ENCODE results near the gene CAPN2.

- TF ChIP-seq CTCF (conservative IDR thresholded peaks at IDR 0.05) (no peak), EZH2 (IDR thresholded peaks at IDR 0.05; ENCODE audit: low read depth) (no peak)
Observed at GRCh38 chr1:223695941-223696340, 16.4 kb upstream of the CAPN2 start.
